HepG2 (cell line): ENCODE measurements around the gene PKP3. TPM values are rescaled to one million over a fixed set of nuclear protein-coding genes. Genes with fewer than 3 reads are reported as not detected.

Source experiments
- PRPF4 ChIP-seq: fragments of 200-400 bp; formaldehyde crosslinking; IDR thresholded peaks from 2 replicates; pipeline ENCODE4 v1.6.1; 2016; ENCODE audit warnings: low read length, low read depth; ENCODE audit not compliant: poor library complexity, severe bottlenecking
- REXO4 ChIP-seq: sonication (generic); formaldehyde crosslinking; IDR thresholded peaks from 2 replicates; pipeline ENCODE4 v1.8.0; 2022; ENCODE audit warnings: missing genetic modification reagents, mild to moderate bottlenecking, borderline replicate concordance
- polyA plus RNA-seq, 8 experiments: library from polyadenylated mRNA; depleted of rRNA in 3 of 8; stranded (reverse) in 7 of 8; unstranded in 1 of 8; fragments of >200 nt; fragmentation: Illumina TruSeq in 4 of 8; extraction: Trizol in 4 of 8; gene quantifications; 2 replicates each; pipeline versions ENCODE4 v1.2.1 to v1.2.3, GENCODE V29; 2011 to 2016; ENCODE audit warnings: low read depth in 4 of 8, missing spikeins in 1 of 8, mixed read lengths in 1 of 8; ENCODE audit not compliant: insufficient read depth in 1 of 8
- total RNA-seq, 5 experiments: library from RNA; depleted of rRNA; stranded (reverse); fragments of >200 nt; fragmentation: Illumina TruSeq; extraction: Trizol; gene quantifications; 2 replicates each; pipeline ENCODE4 v1.2.3, GENCODE V29; 2016; ENCODE audit warnings: low read depth in 1 of 5
- TF ChIP-seq, protein P1 (sequence below): sonication (generic); formaldehyde crosslinking; IDR thresholded peaks from 2 replicates; pipeline ENCODE4 v1.5.1; 2020; ENCODE audit warnings: mild to moderate bottlenecking, missing genetic modification reagents, moderate library complexity
- TF ChIP-seq, protein P2 (sequence below): sonication (generic); formaldehyde crosslinking; IDR thresholded peaks from 2 replicates; pipeline ENCODE4 v1.5.0; 2020; ENCODE audit warnings: mild to moderate bottlenecking, missing genetic modification reagents, moderate library complexity
- TF ChIP-seq, protein P3 (sequence below): sonication (generic); formaldehyde crosslinking; IDR thresholded peaks from 2 replicates; pipeline ENCODE4 v1.5.1; 2020; ENCODE audit warnings: mild to moderate bottlenecking, missing genetic modification reagents, borderline replicate concordance
- TF ChIP-seq, protein P4 (sequence below): sonication (generic); formaldehyde crosslinking; IDR thresholded peaks from one replicate; pipeline ENCODE4 v1.5.1; 2020; ENCODE audit warnings: mild to moderate bottlenecking, missing genetic modification reagents; ENCODE audit errors: not compliant biosample characterization

PKP3 gene
- total and polyA plus RNA-seq, 2 of the 13 experiments (the other 11 are each of a cell fraction or from before 2014, with no cell fraction given), result 18.0 to 28.7 TPM

DNA sequence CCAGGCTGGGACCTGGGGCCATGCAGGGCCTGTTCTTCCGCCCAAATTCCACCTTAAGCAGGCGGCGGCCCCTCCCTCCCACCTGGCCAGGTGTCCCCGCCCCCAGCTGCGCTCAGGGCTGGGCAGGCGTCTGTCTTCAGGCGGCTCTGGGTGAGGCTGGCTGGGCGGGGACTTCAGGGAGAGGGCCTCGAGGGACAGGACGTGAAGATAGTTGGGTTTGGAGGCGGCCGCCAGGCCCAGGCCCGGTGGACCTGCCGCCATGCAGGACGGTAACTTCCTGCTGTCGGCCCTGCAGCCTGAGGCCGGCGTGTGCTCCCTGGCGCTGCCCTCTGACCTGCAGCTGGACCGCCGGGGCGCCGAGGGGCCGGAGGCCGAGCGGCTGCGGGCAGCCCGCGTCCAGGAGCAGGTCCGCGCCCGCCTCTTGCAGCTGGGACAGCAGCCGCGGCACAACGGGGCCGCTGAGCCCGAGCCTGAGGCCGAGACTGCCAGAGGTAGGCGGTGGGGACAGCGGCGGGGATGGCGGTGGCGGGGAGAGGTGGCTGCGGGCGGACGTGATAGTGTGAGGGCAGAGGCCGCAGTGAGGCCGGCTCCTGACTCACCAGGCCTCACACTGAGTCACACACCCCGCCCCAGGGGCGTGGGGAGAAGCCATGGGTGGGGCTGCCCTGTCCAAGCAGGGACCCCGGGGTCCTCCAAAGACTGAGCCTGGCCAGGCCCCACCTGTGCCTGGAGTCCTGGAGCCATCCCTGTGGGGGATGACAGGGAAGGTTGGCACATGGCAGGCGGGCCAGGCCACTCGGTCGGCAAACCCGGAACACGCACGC lies at the start of gene PKP3 (continued):
- TF ChIP-seq, protein P1, sequence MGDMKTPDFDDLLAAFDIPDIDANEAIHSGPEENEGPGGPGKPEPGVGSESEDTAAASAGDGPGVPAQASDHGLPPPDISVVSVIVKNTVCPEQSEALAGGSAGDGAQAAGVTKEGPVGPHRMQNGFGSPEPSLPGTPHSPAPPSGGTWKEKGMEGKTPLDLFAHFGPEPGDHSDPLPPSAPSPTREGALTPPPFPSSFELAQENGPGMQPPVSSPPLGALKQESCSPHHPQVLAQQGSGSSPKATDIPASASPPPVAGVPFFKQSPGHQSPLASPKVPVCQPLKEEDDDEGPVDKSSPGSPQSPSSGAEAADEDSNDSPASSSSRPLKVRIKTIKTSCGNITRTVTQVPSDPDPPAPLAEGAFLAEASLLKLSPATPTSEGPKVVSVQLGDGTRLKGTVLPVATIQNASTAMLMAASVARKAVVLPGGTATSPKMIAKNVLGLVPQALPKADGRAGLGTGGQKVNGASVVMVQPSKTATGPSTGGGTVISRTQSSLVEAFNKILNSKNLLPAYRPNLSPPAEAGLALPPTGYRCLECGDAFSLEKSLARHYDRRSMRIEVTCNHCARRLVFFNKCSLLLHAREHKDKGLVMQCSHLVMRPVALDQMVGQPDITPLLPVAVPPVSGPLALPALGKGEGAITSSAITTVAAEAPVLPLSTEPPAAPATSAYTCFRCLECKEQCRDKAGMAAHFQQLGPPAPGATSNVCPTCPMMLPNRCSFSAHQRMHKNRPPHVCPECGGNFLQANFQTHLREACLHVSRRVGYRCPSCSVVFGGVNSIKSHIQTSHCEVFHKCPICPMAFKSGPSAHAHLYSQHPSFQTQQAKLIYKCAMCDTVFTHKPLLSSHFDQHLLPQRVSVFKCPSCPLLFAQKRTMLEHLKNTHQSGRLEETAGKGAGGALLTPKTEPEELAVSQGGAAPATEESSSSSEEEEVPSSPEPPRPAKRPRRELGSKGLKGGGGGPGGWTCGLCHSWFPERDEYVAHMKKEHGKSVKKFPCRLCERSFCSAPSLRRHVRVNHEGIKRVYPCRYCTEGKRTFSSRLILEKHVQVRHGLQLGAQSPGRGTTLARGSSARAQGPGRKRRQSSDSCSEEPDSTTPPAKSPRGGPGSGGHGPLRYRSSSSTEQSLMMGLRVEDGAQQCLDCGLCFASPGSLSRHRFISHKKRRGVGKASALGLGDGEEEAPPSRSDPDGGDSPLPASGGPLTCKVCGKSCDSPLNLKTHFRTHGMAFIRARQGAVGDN (CRISPR knock-in tag), result peak; percentile 94
- TF ChIP-seq PRPF4 (no peak), REXO4 (CRISPR knock-in tag) (no peak)
- TF ChIP-seq, protein P2, sequence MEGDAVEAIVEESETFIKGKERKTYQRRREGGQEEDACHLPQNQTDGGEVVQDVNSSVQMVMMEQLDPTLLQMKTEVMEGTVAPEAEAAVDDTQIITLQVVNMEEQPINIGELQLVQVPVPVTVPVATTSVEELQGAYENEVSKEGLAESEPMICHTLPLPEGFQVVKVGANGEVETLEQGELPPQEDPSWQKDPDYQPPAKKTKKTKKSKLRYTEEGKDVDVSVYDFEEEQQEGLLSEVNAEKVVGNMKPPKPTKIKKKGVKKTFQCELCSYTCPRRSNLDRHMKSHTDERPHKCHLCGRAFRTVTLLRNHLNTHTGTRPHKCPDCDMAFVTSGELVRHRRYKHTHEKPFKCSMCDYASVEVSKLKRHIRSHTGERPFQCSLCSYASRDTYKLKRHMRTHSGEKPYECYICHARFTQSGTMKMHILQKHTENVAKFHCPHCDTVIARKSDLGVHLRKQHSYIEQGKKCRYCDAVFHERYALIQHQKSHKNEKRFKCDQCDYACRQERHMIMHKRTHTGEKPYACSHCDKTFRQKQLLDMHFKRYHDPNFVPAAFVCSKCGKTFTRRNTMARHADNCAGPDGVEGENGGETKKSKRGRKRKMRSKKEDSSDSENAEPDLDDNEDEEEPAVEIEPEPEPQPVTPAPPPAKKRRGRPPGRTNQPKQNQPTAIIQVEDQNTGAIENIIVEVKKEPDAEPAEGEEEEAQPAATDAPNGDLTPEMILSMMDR, result 0 out of 2 replicates have a peak, but pooled peaks have one; percentile 5
- TF ChIP-seq, protein P3, sequence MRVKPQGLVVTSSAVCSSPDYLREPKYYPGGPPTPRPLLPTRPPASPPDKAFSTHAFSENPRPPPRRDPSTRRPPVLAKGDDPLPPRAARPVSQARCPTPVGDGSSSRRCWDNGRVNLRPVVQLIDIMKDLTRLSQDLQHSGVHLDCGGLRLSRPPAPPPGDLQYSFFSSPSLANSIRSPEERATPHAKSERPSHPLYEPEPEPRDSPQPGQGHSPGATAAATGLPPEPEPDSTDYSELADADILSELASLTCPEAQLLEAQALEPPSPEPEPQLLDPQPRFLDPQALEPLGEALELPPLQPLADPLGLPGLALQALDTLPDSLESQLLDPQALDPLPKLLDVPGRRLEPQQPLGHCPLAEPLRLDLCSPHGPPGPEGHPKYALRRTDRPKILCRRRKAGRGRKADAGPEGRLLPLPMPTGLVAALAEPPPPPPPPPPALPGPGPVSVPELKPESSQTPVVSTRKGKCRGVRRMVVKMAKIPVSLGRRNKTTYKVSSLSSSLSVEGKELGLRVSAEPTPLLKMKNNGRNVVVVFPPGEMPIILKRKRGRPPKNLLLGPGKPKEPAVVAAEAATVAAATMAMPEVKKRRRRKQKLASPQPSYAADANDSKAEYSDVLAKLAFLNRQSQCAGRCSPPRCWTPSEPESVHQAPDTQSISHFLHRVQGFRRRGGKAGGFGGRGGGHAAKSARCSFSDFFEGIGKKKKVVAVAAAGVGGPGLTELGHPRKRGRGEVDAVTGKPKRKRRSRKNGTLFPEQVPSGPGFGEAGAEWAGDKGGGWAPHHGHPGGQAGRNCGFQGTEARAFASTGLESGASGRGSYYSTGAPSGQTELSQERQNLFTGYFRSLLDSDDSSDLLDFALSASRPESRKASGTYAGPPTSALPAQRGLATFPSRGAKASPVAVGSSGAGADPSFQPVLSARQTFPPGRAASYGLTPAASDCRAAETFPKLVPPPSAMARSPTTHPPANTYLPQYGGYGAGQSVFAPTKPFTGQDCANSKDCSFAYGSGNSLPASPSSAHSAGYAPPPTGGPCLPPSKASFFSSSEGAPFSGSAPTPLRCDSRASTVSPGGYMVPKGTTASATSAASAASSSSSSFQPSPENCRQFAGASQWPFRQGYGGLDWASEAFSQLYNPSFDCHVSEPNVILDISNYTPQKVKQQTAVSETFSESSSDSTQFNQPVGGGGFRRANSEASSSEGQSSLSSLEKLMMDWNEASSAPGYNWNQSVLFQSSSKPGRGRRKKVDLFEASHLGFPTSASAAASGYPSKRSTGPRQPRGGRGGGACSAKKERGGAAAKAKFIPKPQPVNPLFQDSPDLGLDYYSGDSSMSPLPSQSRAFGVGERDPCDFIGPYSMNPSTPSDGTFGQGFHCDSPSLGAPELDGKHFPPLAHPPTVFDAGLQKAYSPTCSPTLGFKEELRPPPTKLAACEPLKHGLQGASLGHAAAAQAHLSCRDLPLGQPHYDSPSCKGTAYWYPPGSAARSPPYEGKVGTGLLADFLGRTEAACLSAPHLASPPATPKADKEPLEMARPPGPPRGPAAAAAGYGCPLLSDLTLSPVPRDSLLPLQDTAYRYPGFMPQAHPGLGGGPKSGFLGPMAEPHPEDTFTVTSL (CRISPR knock-in tag), result no peak
- TF ChIP-seq, protein P4, sequence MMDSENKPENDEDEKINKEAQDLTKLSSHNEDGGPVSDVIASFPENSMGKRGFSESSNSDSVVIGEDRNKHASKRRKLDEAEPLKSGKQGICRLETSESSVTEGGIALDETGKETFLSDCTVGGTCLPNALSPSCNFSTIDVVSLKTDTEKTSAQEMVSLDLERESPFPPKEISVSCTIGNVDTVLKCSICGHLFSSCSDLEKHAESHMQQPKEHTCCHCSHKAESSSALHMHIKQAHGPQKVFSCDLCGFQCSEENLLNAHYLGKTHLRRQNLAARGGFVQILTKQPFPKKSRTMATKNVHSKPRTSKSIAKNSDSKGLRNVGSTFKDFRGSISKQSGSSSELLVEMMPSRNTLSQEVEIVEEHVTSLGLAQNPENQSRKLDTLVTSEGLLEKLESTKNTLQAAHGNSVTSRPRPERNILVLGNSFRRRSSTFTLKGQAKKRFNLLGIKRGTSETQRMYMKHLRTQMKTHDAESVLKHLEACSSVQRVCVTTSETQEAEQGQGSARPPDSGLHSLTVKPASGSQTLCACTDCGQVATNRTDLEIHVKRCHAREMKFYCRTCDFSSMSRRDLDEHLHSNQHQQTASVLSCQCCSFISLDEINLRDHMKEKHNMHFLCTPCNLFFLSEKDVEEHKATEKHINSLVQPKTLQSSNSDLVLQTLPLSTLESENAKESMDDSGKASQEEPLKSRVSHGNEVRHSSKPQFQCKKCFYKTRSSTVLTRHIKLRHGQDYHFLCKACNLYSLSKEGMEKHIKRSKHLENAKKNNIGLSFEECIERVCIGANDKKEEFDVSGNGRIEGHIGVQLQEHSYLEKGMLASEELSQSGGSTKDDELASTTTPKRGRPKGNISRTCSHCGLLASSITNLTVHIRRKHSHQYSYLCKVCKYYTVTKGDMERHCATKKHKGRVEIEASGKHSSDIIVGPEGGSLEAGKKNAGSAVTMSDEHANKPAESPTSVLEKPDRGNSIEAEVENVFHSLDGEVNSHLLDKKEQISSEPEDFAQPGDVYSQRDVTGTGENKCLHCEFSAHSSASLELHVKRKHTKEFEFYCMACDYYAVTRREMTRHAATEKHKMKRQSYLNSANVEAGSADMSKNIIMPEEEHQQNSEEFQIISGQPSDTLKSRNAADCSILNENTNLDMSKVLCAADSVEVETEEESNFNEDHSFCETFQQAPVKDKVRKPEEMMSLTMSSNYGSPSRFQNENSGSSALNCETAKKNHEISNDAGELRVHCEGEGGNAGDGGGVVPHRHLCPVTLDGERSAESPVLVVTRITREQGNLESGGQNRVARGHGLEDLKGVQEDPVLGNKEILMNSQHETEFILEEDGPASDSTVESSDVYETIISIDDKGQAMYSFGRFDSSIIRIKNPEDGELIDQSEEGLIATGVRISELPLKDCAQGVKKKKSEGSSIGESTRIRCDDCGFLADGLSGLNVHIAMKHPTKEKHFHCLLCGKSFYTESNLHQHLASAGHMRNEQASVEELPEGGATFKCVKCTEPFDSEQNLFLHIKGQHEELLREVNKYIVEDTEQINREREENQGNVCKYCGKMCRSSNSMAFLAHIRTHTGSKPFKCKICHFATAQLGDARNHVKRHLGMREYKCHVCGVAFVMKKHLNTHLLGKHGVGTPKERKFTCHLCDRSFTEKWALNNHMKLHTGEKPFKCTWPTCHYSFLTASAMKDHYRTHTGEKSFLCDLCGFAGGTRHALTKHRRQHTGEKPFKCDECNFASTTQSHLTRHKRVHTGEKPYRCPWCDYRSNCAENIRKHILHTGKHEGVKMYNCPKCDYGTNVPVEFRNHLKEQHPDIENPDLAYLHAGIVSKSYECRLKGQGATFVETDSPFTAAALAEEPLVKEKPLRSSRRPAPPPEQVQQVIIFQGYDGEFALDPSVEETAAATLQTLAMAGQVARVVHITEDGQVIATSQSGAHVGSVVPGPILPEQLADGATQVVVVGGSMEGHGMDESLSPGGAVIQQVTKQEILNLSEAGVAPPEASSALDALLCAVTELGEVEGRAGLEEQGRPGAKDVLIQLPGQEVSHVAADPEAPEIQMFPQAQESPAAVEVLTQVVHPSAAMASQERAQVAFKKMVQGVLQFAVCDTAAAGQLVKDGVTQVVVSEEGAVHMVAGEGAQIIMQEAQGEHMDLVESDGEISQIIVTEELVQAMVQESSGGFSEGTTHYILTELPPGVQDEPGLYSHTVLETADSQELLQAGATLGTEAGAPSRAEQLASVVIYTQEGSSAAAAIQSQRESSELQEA (CRISPR knock-in tag), result no peak
